Small intestine (tissue), 7 donors: ENCODE data around the gene PHLDA1. TPM values are rescaled to one million over a fixed set of nuclear protein-coding genes. Genes with fewer than 3 reads are reported as not detected.

Experiments used
- DNase-seq, 2 donors: peaks; one replicate each; pipeline versions ENCODE4 v3.0.0 to v3.0.0-alpha.2; 2013
- FAIRE-seq: peaks from 2 replicates; lab custom pipeline; 2012; peaks lifted over from hg19 to GRCh38; lab: Jason Lieb, UNC
- H3K27ac ChIP-seq, 3 donors: one replicate each; pipeline ENCODE4 v1.5.1; 2013; ENCODE audit warnings: low read length in 2 of 3, mild to moderate bottlenecking in 2 of 3, control low read depth in 1 of 3, inconsistent platforms in 1 of 3, low read depth in 1 of 3, moderate library complexity in 1 of 3
- H3K27me3 ChIP-seq, 3 donors: one replicate each; pipeline ENCODE4 v1.6.1; 2013; ENCODE audit warnings: low read length in 3 of 3, inconsistent platforms in 1 of 3; ENCODE audit not compliant: control insufficient read depth in 3 of 3, insufficient read depth in 3 of 3
- H3K36me3 ChIP-seq, 3 donors: one replicate each; pipeline ENCODE4 v1.6.1; 2013; ENCODE audit warnings: low read length in 3 of 3, inconsistent platforms in 1 of 3, low read depth in 1 of 3, mild to moderate bottlenecking in 1 of 3, moderate library complexity in 1 of 3; ENCODE audit not compliant: control insufficient read depth in 3 of 3, insufficient read depth in 2 of 3
- H3K4me1 ChIP-seq, 3 donors: one replicate each; pipeline ENCODE4 v1.6.1; 2013; ENCODE audit warnings: low read length in 2 of 3, inconsistent platforms in 1 of 3, low read depth in 1 of 3, mild to moderate bottlenecking in 1 of 3, moderate library complexity in 1 of 3; ENCODE audit not compliant: control insufficient read depth in 3 of 3, insufficient read depth in 2 of 3
- H3K4me3 ChIP-seq, 3 donors: one replicate each; pipeline ENCODE4 v1.5.1; 2013; ENCODE audit warnings: low read length in 3 of 3, control low read depth in 1 of 3, inconsistent platforms in 1 of 3, low read depth in 1 of 3, mild to moderate bottlenecking in 1 of 3, moderate library complexity in 1 of 3
- H3K9me3 ChIP-seq, 2 donors: one replicate each; pipeline ENCODE4 v1.6.1; 2013; ENCODE audit warnings: low read depth in 1 of 2, low read length in 1 of 2; ENCODE audit not compliant: control insufficient read depth in 2 of 2, insufficient read depth in 1 of 2
- WGBS, 3 donors: extraction: QIAGEN DNeasy Blood & Tissue Kit; methylation state at CpG; one replicate each; pipeline ENCODE4 v1.1.7; 2013; 5-methylcytosine and 5-hydroxymethylcytosine counted together
- polyA plus RNA-seq, 4 donors: library from polyadenylated mRNA; stranded (reverse) in 3 of 4; unstranded in 1 of 4; fragments of 200-250 nt in 3 of 4; fragments of 120-200 nt in 1 of 4; gene quantifications; one replicate each; pipeline versions ENCODE4 v1.2.1 to v1.2.3, GENCODE V29; 2013
- donor health status: healthy with polysubstance abuse.
- donor health status: control.
- donor health status: control.
- donor health status: Bipolar disorder and iron deficiency.
- donor health status: healthy.

PHLDA1 gene
- polyA plus RNA-seq, 4 donors = 0.22 to 10.7 (median 5.3) TPM

DNA sequence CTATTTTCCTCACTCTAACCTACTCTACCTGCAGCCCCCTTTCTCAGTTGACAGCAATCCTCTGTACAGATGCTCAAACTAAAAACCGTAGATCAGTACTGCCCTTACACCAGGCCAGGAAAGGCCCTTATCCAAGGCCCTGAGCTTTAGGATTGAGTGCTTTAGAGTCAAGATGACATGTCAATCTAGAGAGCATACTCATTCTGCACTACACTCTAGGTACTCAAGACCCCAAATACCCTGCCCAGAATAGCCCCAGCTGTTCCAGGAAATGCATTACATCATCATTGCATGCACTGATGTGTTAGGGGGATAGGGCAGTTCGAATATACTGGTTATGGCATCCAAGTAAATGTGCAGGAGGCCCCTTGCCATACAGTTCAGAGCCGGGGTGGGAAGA lies 3.5 kb upstream of the PHLDA1 start:
- DNase-seq (no peak), FAIRE-seq (no peak)
- Histone ChIP-seq H3K9me3 (no peaks in the 10 kb centered on the region), H3K27me3 (no peaks in the 10 kb centered on the region), H3K4me3 (no peak overlapping the region), H3K4me1 (peaks cover 0 to 6% (median under 1%) of the 10 kb centered on the region in 3 donors), H3K36me3 (no peaks in the 10 kb centered on the region), H3K27ac (no peak overlapping the region)
- 79 to 80% (median 79%) methylated on average over 3 of the region's 3 CpGs for WGBS, 3 donors

DNA sequence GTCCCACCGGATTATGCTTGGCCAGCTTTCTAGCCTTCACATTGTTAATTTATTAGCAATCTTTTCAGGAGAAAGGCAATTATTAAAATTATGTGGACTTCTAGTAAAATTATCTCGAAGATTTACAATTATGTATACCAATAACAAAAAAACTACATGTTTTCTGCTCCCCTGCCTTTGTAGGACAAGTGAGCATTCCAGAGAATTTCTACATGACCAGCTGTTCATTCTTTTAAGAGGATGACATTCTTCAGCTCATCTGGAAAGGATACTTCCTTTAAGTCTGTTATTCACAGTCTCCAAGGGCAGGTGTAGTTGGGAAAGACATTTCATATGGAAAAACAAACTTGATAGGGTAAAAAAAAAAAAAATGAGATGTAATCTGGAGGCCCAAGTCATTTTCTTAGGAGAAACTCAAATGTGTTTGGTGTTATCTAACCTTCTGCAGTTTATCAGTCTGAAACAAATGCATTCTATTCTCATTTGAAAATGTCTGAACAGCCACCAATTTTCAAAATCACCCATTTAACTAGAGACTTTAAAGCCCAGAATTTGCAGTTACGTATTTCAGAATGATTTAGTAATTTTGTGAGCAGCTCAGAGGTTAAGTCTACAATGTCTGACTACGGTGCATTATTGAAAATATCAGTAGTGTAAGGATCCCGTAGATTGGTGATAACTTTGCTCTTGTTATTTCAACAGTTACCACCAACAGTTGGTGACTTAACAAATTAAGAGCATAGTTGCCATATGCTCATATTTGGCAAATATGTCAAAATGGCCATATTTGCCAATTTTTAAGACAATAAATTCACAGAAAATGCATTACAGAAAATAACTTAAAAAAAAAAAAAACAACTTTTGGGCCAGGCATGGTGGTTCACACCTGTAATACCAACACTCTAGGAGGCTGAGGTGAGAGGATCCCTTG lies 1.8 kb upstream of the PHLDA1 start:
- Histone ChIP-seq H3K9me3 (no peaks in the 10 kb centered on the region), H3K36me3 (no peaks in the 10 kb centered on the region), H3K27ac (peak overlapping the region in 1 of 3 donors; percentile 99), H3K4me3 (peak overlapping the region in 1 of 3 donors; percentile 94), H3K4me1 (peaks cover 0 to 6% (median 2%) of the 10 kb centered on the region in 3 donors), H3K27me3 (no peaks in the 10 kb centered on the region)
- FAIRE-seq = no peak
- DNase-seq = no peak
- 53 to 69% (median 64%) methylated on average over 5 of the region's 5 CpGs for WGBS, 3 donors

DNA sequence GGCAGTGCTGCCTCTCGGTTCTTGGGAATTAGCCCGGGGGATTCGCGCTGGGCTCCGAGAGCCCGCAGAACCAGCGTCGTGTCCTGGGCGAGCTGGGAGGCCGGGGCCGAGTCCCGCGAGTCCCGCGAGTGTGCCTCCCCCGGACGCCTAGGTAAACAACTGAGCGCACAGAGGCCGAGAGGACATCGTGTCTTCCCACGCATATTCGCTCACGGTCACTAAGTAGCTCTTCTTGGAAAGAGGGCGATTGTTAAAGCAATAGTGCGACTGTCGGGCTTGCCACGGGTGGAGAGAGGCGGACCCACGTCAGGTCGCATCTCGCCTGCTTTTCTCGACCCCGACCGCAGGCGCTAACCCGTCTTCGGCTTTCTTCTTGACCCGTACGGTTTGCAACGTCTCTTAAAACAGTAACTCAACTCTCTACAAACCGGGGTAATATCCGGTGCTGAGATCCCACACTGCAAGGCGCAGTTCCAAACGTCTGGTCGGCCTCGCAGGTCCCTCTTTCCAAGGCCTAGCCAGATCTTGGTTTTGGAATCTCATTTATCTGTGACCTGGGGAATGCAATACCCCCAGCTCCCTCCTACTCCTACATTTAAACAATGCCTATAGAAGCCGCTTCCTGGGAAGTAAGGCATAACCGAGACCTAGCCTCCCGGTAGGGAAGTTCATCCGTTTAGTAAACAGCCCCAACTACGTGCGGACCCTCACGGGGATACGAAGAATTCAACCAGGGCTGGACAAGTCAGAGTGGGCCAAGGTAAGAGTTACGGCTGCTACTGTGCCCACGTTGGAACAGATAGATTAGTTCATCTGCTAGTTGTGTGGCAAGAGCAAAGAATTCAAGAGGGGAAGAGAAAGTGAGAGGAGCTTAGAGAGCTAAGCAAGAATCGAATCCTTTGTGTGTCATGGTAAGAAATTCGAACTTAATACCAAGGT lies 736 bp upstream of the PHLDA1 start:
- peak overlapping the region; percentile 69 to 94 (median 75) for H3K4me3 ChIP-seq
- 2 to 5% (median 5%) methylated on average over 57 to 58 of the region's 58 CpGs for WGBS, 3 donors
- H3K9me3 ChIP-seq = no peaks in the 10 kb centered on the region
- peaks cover 0 to 6% (median 2%) of the 10 kb centered on the region in 3 donors for H3K4me1 ChIP-seq
- DNase-seq = peak in 1 of 2 donors; percentile 47
- no peaks in the 10 kb centered on the region for H3K27me3 ChIP-seq
- H3K36me3 ChIP-seq = no peaks in the 10 kb centered on the region
- peak overlapping the region; percentile 62 to 99 (median 98) for H3K27ac ChIP-seq
- FAIRE-seq = no peak

DNA sequence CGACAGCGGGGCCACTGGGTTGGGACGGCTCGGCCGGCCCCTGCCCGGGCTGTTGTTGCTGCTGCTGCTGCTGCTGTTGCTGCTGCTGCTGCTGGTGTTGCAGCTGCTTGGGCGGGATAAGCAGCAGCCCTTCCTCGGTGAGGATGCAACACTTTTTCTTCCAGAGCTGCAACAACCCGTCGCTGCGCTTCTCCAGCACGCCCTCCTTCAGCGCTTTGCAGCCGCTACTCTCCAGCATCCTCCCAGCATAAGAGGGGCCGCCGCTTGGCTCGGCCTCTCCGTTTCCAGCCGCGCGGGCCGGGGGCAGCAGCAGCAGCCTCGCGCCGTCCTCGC lies 529 bp downstream of the PHLDA1 start:
- FAIRE-seq = no peak
- no peaks in the 10 kb centered on the region for H3K9me3 ChIP-seq
- no peaks in the 10 kb centered on the region for H3K27me3 ChIP-seq
- H3K4me3 ChIP-seq = peak overlapping the region; percentile 69 to 94 (median 75)
- DNase-seq = peak in 1 of 2 donors; percentile 25
- H3K36me3 ChIP-seq = no peaks in the 10 kb centered on the region
- peak overlapping the region; percentile 54 to 99 (median 98) for H3K27ac ChIP-seq
- 0 to 1% (median 0%) methylated on average over 26 of the region's 26 CpGs for WGBS, 3 donors
- H3K4me1 ChIP-seq = peaks cover 0 to 6% (median 2%) of the 10 kb centered on the region in 3 donors

DNA sequence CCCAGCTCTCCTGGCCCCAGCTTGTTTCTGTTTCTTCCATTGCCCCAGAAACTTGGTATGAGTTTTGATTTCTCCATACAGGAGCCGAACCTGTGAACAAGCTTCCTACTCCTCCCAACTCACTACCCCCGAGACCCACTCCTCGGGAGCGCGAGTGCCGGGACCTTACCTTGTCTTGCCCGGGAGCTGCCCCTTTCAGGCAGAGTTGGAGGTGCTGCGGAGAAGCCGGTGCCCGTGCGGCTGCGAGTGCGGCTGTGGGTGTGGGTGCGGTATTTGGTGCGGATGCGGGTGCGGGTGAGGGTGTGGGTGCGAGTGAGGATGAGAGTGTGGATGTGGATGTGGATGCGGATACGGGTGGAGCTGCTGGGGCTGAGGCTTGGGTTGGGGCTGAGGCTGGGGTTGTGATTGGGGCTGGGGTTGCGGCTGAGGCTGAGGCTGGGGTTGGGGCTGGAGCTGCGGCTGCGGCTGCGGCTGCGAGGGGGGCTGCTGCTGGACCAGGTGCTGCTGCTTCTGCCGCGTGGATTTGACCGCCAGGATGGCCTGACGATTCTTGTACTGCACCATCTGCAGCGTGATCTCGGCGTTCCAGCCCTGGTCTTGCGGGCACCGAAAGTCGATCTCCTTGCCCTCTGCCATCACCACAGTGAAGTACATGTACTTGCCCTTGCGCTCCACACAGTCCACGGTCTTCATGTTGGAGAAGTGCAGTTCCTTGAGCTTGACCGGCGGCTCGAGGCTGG lies 1.1 kb downstream of the PHLDA1 start:
- Histone ChIP-seq H3K9me3 (no peaks in the 10 kb centered on the region), H3K4me3 (peak overlapping the region; percentile 69 to 94 (median 75)), H3K27ac (peak overlapping the region; percentile 66 to 99 (median 98)), H3K36me3 (no peaks in the 10 kb centered on the region), H3K4me1 (peaks cover 0 to 6% (median 2%) of the 10 kb centered on the region in 3 donors), H3K27me3 (no peaks in the 10 kb centered on the region)
- FAIRE-seq (no peak), DNase-seq (peak; percentile 32 to 67)
- WGBS, 3 donors = 0% methylated on average over 32 to 40 of the region's 40 CpGs

DNA sequence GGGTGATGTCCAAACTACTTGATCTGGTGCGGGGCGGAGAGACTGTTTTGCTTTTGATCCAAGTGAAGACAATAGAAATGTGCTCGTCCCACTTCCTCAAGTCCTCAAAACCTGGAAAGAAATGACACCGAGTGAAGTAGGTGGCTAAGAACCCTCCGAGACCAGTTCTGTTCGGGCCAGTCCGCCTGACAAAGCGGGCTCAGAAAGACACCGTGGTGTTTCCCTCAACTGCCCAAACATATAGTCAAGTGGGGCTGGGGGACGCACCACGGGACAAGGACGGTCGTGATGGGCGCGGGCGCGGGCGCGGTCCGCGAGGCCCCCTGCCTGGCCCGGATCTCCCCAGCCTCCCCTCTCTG lies 1.6 kb downstream of the PHLDA1 start:
- no peak for FAIRE-seq

DNA sequence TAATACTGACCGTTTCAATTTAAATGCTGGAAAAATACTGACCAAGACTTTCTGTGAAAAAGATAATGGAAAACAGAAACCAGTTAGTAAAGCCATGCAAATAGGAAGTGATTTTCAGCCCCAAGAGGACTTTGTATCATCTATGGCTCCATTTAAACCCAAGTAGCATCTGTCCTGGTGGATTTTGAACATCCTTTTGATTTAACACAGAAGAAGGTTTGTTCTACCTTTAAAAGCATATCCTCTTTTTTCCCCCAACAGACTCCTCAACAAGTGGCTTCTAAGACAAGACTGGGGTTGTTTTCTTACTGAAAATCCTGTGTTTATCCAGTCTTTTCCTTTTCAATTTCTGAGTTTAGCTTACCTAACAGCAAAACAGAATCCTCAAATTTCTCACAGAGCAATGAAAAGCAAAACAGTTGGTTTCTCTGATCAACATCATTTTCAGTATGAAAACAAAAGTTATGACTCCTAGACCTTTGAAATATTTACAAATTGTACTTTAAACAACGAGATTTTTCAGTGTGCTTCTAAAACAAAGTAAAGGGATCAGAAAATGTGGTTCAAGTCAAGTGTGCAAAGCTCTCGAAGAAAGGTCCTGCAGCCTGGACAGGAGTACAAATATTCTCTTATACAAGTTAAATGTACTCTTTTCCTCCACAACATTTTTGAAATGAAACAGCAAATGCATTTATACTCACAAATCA lies 2.9 kb downstream of the PHLDA1 start:
- H3K27me3 ChIP-seq = no peaks in the 10 kb centered on the region
- peak overlapping the region in 2 of 3 donors; percentile 21 to 94 for H3K4me3 ChIP-seq
- no peaks in the 10 kb centered on the region for H3K36me3 ChIP-seq
- H3K9me3 ChIP-seq = no peaks in the 10 kb centered on the region
- FAIRE-seq = no peak
- peak in 1 of 2 donors; percentile 33 for DNase-seq
- 15 to 43% (median 30%) methylated on average over 3 of the region's 3 CpGs for WGBS, 3 donors
- peaks cover 0 to 4% (median 2%) of the 10 kb centered on the region in 3 donors for H3K4me1 ChIP-seq
- H3K27ac ChIP-seq = peak overlapping the region in 1 of 3 donors; percentile 0

More for the DNA sequence above, 1.6 kb downstream of the PHLDA1 start:
- H3K36me3 ChIP-seq = no peaks in the 10 kb centered on the region
- peak overlapping the region; percentile 66 to 99 (median 98) for H3K27ac ChIP-seq
- no peaks in the 10 kb centered on the region for H3K27me3 ChIP-seq
- no peaks in the 10 kb centered on the region for H3K9me3 ChIP-seq
- 3 to 11% (median 5%) methylated on average over 22 of the region's 22 CpGs for WGBS, 3 donors
- DNase-seq = peak in 1 of 2 donors; percentile 58
- peaks cover 0 to 6% (median 2%) of the 10 kb centered on the region in 3 donors for H3K4me1 ChIP-seq
- peak overlapping the region; percentile 69 to 94 (median 75) for H3K4me3 ChIP-seq
